Transverse colon (tissue), 4 donors: Measurements from ENCODE around the gene GAS2L1. TPM values are rescaled to one million over a fixed set of nuclear protein-coding genes. Genes with fewer than 3 reads are reported as not detected.

ENCODE experiments used
- DNase-seq: peaks from one replicate; pipeline ENCODE4 v3.0.0-alpha.2; 2019
- H3K27ac ChIP-seq, 4 donors: fragments of 200-600 bp; sonication (generic); 2 replicates each; pipeline ENCODE4 v1.5.1; 2016 to 2018; ENCODE audit warnings: inconsistent platforms in 4 of 4
- H3K27me3 ChIP-seq: fragments of 200-600 bp; sonication (generic); 2 replicates; pipeline ENCODE4 v1.5.1; 2017; ENCODE audit warnings: inconsistent platforms
- H3K36me3 ChIP-seq, 4 donors: fragments of 200-600 bp; sonication (generic); 2 replicates each; pipeline ENCODE4 v1.5.1; 2017 to 2019; ENCODE audit warnings: inconsistent platforms in 4 of 4
- H3K4me1 ChIP-seq, 4 donors: fragments of 200-600 bp; sonication (generic); 2 replicates each; pipeline ENCODE4 v1.5.1; 2017 to 2020; ENCODE audit warnings: inconsistent platforms in 4 of 4
- H3K4me3 ChIP-seq, 4 donors: fragments of 200-600 bp; sonication (generic); 1 replicate in 1 of 4; 2 replicates in 3 of 4; pipeline versions ENCODE4 v1.5.1 to v1.6.1; 2017 to 2019; ENCODE audit warnings: inconsistent platforms in 4 of 4
- H3K9me3 ChIP-seq, 2 donors: fragments of 200-600 bp; sonication (generic); 2 replicates each; pipeline ENCODE4 v1.5.1; 2017 to 2019; ENCODE audit warnings: inconsistent platforms in 2 of 2
- EP300 ChIP-seq: sonication (generic); formaldehyde crosslinking; IDR thresholded peaks from one replicate; pipeline ENCODE4 v1.6.1; 2017; ENCODE audit warnings: antibody characterized with exemption, low read depth
- POLR2A ChIP-seq: fragments of 450-650 bp; IDR thresholded peaks from one replicate; pipeline ENCODE4 v1.6.1; 2016; ENCODE audit warnings: antibody characterized with exemption, mild to moderate bottlenecking, moderate library complexity
- POLR2AphosphoS5 ChIP-seq, 3 donors: sonication (generic); formaldehyde crosslinking; IDR thresholded peaks; one replicate each; pipeline ENCODE4 v1.6.1; 2016; ENCODE audit warnings: antibody characterized with exemption in 3 of 3
- WGBS, 2 donors: methylation state at CpG; one replicate each; pipeline ENCODE4 v1.1.5; 2018; ENCODE audit warnings: low coverage in 1 of 2; 5-methylcytosine and 5-hydroxymethylcytosine counted together
- in situ Hi-C, 4 donors: fragments of 200-750 bp; cut with MboI; loops; one replicate each; pipeline versions ENCODE4 v1.15.0 to v1.15.1; 2017; ENCODE audit warnings: low sequenced_read_pairs in 3 of 4, low pct_ligation_motif_present in 1 of 4, low pct_unique_long_range_greater_than_20kb in 1 of 4
- intact Hi-C: fragments of 100-400 bp; cut with DNase I; formaldehyde crosslinking; loops from one replicate; pipeline ENCODE4 v1.15.1; 2023; ENCODE audit warnings: low total_unique reads
- total RNA-seq, 4 donors: library from RNA; depleted of rRNA; stranded (reverse); fragments of >200 nt; gene quantifications; one replicate each; pipeline ENCODE4 v1.1.0, GENCODE V29; 2016
- TF ChIP-seq, protein P1 (sequence below), 5 experiments: fragments of 200-600 bp in 3 of 5; fragments of 450-650 bp in 2 of 5; sonication (generic) in 3 of 5; IDR thresholded peaks; 1 replicate in 2 of 5; 2 replicates in 3 of 5; pipeline ENCODE4 v1.5.1; 2016 to 2017; ENCODE audit warnings: antibody characterized with exemption in 5 of 5, inconsistent platforms in 3 of 5, mild to moderate bottlenecking in 2 of 5, moderate library complexity in 1 of 5

GAS2L1 gene
- total RNA-seq, 4 donors from 2014 or later = 21.1 to 81.0 (median 43.6) TPM

DNA sequence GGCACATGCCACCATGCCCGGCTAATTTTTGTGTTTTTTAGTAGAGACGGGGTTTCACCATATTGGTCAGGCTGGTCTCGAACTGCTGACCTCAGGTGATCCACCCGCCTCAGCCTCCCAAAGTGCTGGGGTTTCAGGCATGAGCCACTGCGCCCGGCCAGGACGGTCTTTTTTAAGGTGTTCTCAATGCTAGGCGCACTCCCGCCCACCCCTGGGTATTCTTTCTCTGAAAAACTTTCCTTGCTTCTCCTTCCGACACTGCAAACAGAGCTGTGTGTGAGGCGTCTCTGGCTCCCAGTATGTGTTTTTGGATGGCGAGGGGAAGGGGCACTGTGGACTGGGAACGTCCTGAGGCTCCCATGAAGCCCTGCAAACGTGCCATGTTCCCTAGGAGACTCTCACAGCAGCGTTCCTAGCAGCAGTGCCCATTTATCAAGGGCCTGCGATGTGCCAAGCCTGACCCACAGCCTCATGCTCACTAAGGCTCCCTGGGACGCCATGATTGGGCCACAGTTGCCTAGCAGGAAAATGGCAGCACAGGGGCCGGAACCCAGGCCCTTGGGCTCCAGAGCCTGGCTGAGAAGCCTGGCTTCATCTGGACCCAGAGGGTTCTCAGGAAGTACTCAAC is 11.5 kb downstream of the GAS2L1 start:
- Histone ChIP-seq H3K4me1 (peaks cover 24 to 31% (median 30%) of the 10 kb centered on the region in 4 donors), H3K27me3 (peaks cover 42% of the 10 kb centered on the region), H3K9me3 (no peaks in the 10 kb centered on the region), H3K27ac (no peak overlapping the region), H3K36me3 (no peaks in the 10 kb centered on the region), H3K4me3 (no peak overlapping the region)
- intact Hi-C loops = no loop called here
- no peak for DNase-seq
- in situ Hi-C loops = no loop called here
- TF ChIP-seq EP300 (no peak), POLR2A (no peak), POLR2AphosphoS5 (IDR thresholded peaks at IDR 0.05) (no peak)
- TF ChIP-seq, protein P1, sequence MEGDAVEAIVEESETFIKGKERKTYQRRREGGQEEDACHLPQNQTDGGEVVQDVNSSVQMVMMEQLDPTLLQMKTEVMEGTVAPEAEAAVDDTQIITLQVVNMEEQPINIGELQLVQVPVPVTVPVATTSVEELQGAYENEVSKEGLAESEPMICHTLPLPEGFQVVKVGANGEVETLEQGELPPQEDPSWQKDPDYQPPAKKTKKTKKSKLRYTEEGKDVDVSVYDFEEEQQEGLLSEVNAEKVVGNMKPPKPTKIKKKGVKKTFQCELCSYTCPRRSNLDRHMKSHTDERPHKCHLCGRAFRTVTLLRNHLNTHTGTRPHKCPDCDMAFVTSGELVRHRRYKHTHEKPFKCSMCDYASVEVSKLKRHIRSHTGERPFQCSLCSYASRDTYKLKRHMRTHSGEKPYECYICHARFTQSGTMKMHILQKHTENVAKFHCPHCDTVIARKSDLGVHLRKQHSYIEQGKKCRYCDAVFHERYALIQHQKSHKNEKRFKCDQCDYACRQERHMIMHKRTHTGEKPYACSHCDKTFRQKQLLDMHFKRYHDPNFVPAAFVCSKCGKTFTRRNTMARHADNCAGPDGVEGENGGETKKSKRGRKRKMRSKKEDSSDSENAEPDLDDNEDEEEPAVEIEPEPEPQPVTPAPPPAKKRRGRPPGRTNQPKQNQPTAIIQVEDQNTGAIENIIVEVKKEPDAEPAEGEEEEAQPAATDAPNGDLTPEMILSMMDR (IDR thresholded peaks at IDR 0.05) = no peak
- 94% methylated on average over 18 of the region's 18 CpGs; no CpG with 5 or more reads in 1 of the 2 donors for WGBS, 2 donors

DNA sequence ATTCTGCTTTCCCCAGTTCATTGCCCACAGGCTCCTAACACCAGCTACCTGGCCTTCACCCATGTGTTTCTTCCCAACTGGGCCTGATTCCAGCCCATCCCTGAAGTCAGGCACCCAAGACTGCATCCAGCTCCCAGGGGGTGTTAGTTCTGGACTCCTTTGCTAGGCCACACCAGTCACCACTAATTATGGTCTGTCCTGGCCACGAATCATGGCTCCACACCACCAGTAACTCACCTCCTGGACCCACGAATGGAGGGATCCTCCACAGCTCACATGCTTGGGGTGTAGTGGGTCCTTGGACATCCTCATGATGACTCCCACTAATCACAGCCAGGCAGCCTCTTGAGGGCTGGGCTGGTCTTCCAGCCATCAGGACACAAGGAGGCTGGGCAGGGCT is 12.6 kb downstream of the GAS2L1 start:
- no peaks in the 10 kb centered on the region for H3K9me3 ChIP-seq
- in situ Hi-C loops (no loop called here), intact Hi-C loops (no loop called here)
- 70% methylated on average over 2 of the region's 2 CpGs; no CpG with 5 or more reads in 1 of the 2 donors for WGBS, 2 donors
- H3K4me1 ChIP-seq = peaks cover 12 to 20% (median 19%) of the 10 kb centered on the region in 4 donors
- no peak overlapping the region for H3K4me3 ChIP-seq
- no peak for DNase-seq
- H3K27me3 ChIP-seq = peaks cover 33% of the 10 kb centered on the region
- no peaks in the 10 kb centered on the region for H3K36me3 ChIP-seq
- no peak for TF ChIP-seq EP300
- TF ChIP-seq, protein P1 (IDR thresholded peaks at IDR 0.05) = no peak
- no peak overlapping the region for H3K27ac ChIP-seq

DNA sequence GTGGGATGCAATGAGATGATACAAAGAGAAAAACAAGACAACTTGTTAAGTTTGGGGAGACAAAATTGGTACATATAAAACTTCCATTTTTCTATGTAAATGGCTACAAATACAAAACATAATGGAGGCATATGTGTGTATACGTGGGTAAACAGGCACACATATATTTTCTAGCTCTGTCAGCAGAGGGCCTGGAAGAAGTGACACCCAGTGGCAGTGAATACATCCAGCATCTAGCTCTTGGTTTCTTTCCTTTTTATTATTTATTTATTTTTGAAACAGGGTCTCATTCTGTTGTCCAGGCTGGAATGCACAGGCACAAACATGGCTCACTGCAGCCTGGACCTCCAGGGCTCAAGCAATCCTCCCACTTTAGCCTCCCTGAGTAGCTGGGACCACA is 14.1 kb downstream of the GAS2L1 start:
- H3K4me1 ChIP-seq = peaks cover 3 to 5% (median 4%) of the 10 kb centered on the region in 4 donors
- DNase-seq = no peak
- no peaks in the 10 kb centered on the region for H3K9me3 ChIP-seq
- no peak overlapping the region for H3K27ac ChIP-seq
- peaks cover 18% of the 10 kb centered on the region for H3K27me3 ChIP-seq
- H3K4me3 ChIP-seq = no peak overlapping the region
- no peak for TF ChIP-seq POLR2AphosphoS5 (IDR thresholded peaks at IDR 0.05)
- TF ChIP-seq POLR2A = no peak
- no peak for TF ChIP-seq EP300
- TF ChIP-seq, protein P1 (IDR thresholded peaks at IDR 0.05) = no peak
- WGBS, 2 donors = 40 to 55% methylated on average over 1 of the region's 1 CpG
- intact Hi-C loops (no loop called here), in situ Hi-C loops (no loop called here)
- no peaks in the 10 kb centered on the region for H3K36me3 ChIP-seq

DNA sequence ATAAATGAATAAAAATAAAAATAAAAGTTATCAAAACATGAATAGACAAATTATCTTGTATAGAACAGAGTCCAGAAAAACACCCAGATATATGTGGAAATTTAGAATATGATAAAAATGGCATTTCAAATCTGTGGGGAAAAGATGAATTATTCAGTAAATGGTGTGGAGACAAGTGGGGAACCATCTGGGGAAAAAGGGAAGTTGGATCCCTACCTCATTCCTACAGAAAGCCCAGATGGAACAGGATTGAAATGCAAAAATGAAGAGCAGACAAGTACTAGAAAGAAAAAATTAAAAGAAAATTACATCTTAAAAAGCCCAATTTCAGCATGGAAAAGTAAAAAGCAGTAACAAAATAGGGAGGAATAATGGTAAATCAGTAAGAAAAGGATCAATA is 17.2 kb downstream of the GAS2L1 start:
- in situ Hi-C loops = no loop called here

More for the DNA sequence above, 17.2 kb downstream of the GAS2L1 start:
- Histone ChIP-seq H3K4me3 (no peak overlapping the region), H3K4me1 (no peaks in the 10 kb centered on the region), H3K27me3 (no peaks in the 10 kb centered on the region), H3K36me3 (peaks cover 0 to 8% (median 2%) of the 10 kb centered on the region in 4 donors), H3K27ac (no peak overlapping the region), H3K9me3 (no peaks in the 10 kb centered on the region)
- intact Hi-C loops = no loop called here
- TF ChIP-seq EP300 (no peak), POLR2AphosphoS5 (IDR thresholded peaks at IDR 0.05) (no peak), POLR2A (no peak)
- TF ChIP-seq, protein P1 (IDR thresholded peaks at IDR 0.05) = no peak
- DNase-seq = no peak
